ENCODE data around the gene FBXO2.

GRCh38 chr1:11658542-11658941 is 4.3 kb upstream of the FBXO2 start:
- no peak for TF ChIP-seq POLR2AphosphoS5 (IDR thresholded peaks at IDR 0.05; ENCODE audit: low read length)
- no peak for TF ChIP-seq RCOR1 (conservative IDR thresholded peaks at IDR 0.05; ENCODE audit: low read depth, low read length)
- TF ChIP-seq SIN3A (IDR thresholded peaks at IDR 0.05; ENCODE audit: low read depth, low read length): no peak

Data from GM12878 (cell line).